HCT116 (cell line): Measurements from ENCODE around the gene TLL2. TPM values are rescaled to one million over a fixed set of nuclear protein-coding genes. Genes with fewer than 3 reads are reported as not detected.

Source experiments
- ATAC-seq: fragments of 200-7000 bp; cut with Tn5 transposase; 2 replicates; pipeline ENCODE4 v1.9.1; 2020; ENCODE audit warnings: mild to moderate bottlenecking, moderate library complexity
- BruUV-seq: library from RNA; stranded (reverse); fragments of 400-500 nt; replicated peaks from 2 replicates; lab custom pipeline; 2021; lab: Mats Ljungman, UMichigan
- CTCF ChIA-PET: fragments of 300-600 bp; sonication (Branson Sonifier 250); formaldehyde crosslinking; loops from one replicate; lab custom pipeline; 2021; ENCODE audit warnings: antibody characterized with exemption; lab: Charles Lee
- POLR2A ChIA-PET: fragments of 300-600, 350-600 bp; sonication (Branson Sonifier 250); formaldehyde crosslinking; loops from one replicate; lab custom pipeline; 2021; ENCODE audit warnings: antibody characterized with exemption; lab: Charles Lee
- RAD21 ChIA-PET, 2 experiments: fragments of 300-600 bp; sonication (Branson Sonifier 250); formaldehyde crosslinking; loops; one replicate each; lab custom pipeline; 2023; ENCODE audit warnings: low total read pairs in 2 of 2; ENCODE audit not compliant: uncharacterized antibody in 2 of 2, unreplicated experiment in 2 of 2, low non-redundant PET in 1 of 2; lab: Charles Lee
- DNase-seq: peaks from one replicate; pipeline ENCODE4 v3.0.0-alpha.2; 2010; ENCODE audit warnings: low read depth, low spot score
- H2AFZ ChIP-seq: fragments of 200-600 bp; shearing (Covaris generic), sonication (generic); 2 replicates; pipeline ENCODE4 v1.6.1; 2017; ENCODE audit warnings: low read depth, mixed run types, mixed read lengths, antibody characterized with exemption, low read length; ENCODE audit not compliant: poor library complexity, severe bottlenecking
- H3K27ac ChIP-seq: 2 replicates; pipeline ENCODE4 v1.5.1; 2012; ENCODE audit warnings: low read depth, low read length
- H3K27me3 ChIP-seq: fragments of 200-600 bp; sonication (generic); 2 replicates; pipeline ENCODE4 v1.6.1; 2016; ENCODE audit warnings: mixed run types, low read length, mixed read lengths; ENCODE audit not compliant: insufficient read depth
- H3K36me3 ChIP-seq, 2 experiments: fragments of 200-500 bp in 1 of 2; fragments of 200-600 bp in 1 of 2; sonication (Bioruptor generic) in 1 of 2; sonication (generic) in 1 of 2; 2 replicates each; pipeline versions ENCODE4 v1.5.1 to v1.6.1; 2014 to 2016; ENCODE audit warnings: low read length in 2 of 2, inconsistent platforms in 1 of 2, mixed read lengths in 1 of 2, mixed run types in 1 of 2; ENCODE audit not compliant: insufficient read depth in 2 of 2, control insufficient read depth in 1 of 2
- H3K4me1 ChIP-seq, 2 experiments: fragments of 200-600 bp in 1 of 2; sonication (generic) in 1 of 2; 2 replicates each; pipeline versions ENCODE4 v1.5.1 to v1.6.1; 2012 to 2017; ENCODE audit warnings: low read length in 2 of 2, inconsistent platforms in 1 of 2, mild to moderate bottlenecking in 1 of 2, mixed read lengths in 1 of 2, mixed run types in 1 of 2, moderate library complexity in 1 of 2; ENCODE audit not compliant: insufficient read depth in 2 of 2, control insufficient read depth in 1 of 2
- H3K4me2 ChIP-seq: fragments of 200-600 bp; sonication (generic); 2 replicates; pipeline ENCODE4 v1.6.1; 2017; ENCODE audit warnings: mixed run types, low read length, mixed read lengths
- H3K4me3 ChIP-seq, 2 experiments: fragments of 200-600 bp in 1 of 2; sonication (generic) in 1 of 2; replicated peaks in 1 of 2; 2 replicates each; pipeline ENCODE4 v1.5.1; 2011 to 2016; ENCODE audit warnings: low read length in 2 of 2, control low read depth in 1 of 2, low read depth in 1 of 2, mild to moderate bottlenecking in 1 of 2, mixed read lengths in 1 of 2, mixed run types in 1 of 2
- H3K79me2 ChIP-seq: fragments of 200-600 bp; sonication (generic); 2 replicates; pipeline ENCODE4 v1.6.1; 2017; ENCODE audit warnings: mild to moderate bottlenecking, mixed run types, low read length, moderate library complexity, mixed read lengths; ENCODE audit not compliant: insufficient read depth
- H3K9ac ChIP-seq: fragments of 200-600 bp; sonication (generic); 2 replicates; pipeline ENCODE4 v1.6.1; 2016; ENCODE audit warnings: low read length, mixed read lengths
- H3K9me2 ChIP-seq: fragments of 200-600 bp; sonication (generic), shearing (Covaris generic); 2 replicates; pipeline ENCODE4 v1.6.1; 2017; ENCODE audit warnings: mixed run types, mild to moderate bottlenecking, moderate library complexity; ENCODE audit not compliant: insufficient read depth
- H3K9me3 ChIP-seq, 2 experiments: fragments of 200-500 bp in 1 of 2; fragments of 200-600 bp in 1 of 2; sonication (Bioruptor generic) in 1 of 2; sonication (generic) in 1 of 2; 2 replicates each; pipeline ENCODE4 v1.6.1; 2014 to 2017; ENCODE audit warnings: low read length in 2 of 2, mixed read lengths in 2 of 2, inconsistent platforms in 1 of 2, low read depth in 1 of 2, mild to moderate bottlenecking in 1 of 2, mixed run types in 1 of 2, moderate library complexity in 1 of 2; ENCODE audit not compliant: control insufficient read depth in 1 of 2, insufficient read depth in 1 of 2
- H4K20me1 ChIP-seq: fragments of 200-600 bp; sonication (generic), shearing (Covaris generic); 2 replicates; pipeline ENCODE4 v1.6.1; 2017; ENCODE audit warnings: mixed run types, mild to moderate bottlenecking, moderate library complexity; ENCODE audit not compliant: insufficient read depth
- CBX3 ChIP-seq: IDR thresholded peaks from 2 replicates; pipeline ENCODE4 v1.6.1; 2012; ENCODE audit warnings: low read depth
- CEBPB ChIP-seq: IDR thresholded peaks from 2 replicates; pipeline ENCODE4 v1.6.1; 2012; ENCODE audit warnings: low read depth
- CTCF ChIP-seq, 3 experiments: fragments of 200-600 bp in 1 of 3; sonication (generic) in 1 of 3; IDR thresholded peaks in 2 of 3; conservative IDR thresholded peaks in 1 of 3; 2 replicates each; pipeline ENCODE4 v1.5.1; 2012 to 2017; ENCODE audit warnings: low read depth in 2 of 3, low read length in 2 of 3, antibody characterized with exemption in 1 of 3, borderline replicate concordance in 1 of 3, control low read depth in 1 of 3, mild to moderate bottlenecking in 1 of 3, mixed read lengths in 1 of 3, mixed run types in 1 of 3, moderate library complexity in 1 of 3; ENCODE audit not compliant: insufficient read depth in 1 of 3
- EGR1 ChIP-seq: IDR thresholded peaks from 2 replicates; pipeline ENCODE4 v1.6.1; 2012; ENCODE audit warnings: low read depth
- ELF1 ChIP-seq: IDR thresholded peaks from 2 replicates; pipeline ENCODE4 v1.6.1; 2012; ENCODE audit warnings: low read depth, borderline replicate concordance
- EZH2 ChIP-seq: fragments of 200-600 bp; sonication (generic); IDR thresholded peaks from 2 replicates; pipeline ENCODE4 v1.6.1; 2017; ENCODE audit warnings: antibody characterized with exemption, mixed run types
- EZH2phosphoT487 ChIP-seq: fragments of 200-600 bp; IDR thresholded peaks from 2 replicates; pipeline ENCODE4 v1.6.1; 2018; ENCODE audit warnings: antibody characterized with exemption, borderline replicate concordance
- FOSL1 ChIP-seq: IDR thresholded peaks from 2 replicates; pipeline ENCODE4 v1.6.1; 2012; ENCODE audit warnings: low read depth
- JUND ChIP-seq: IDR thresholded peaks from 2 replicates; pipeline ENCODE4 v1.6.1; 2012
- POLR2AphosphoS5 ChIP-seq: IDR thresholded peaks from 2 replicates; pipeline ENCODE4 v1.6.1; 2011; ENCODE audit warnings: mild to moderate bottlenecking, low read depth, low read length, moderate library complexity
- RAD21 ChIP-seq: IDR thresholded peaks from 2 replicates; pipeline ENCODE4 v1.6.1; 2012; ENCODE audit warnings: low read depth, mild to moderate bottlenecking
- SIN3A ChIP-seq: IDR thresholded peaks from 2 replicates; pipeline ENCODE4 v1.6.1; 2012; ENCODE audit warnings: low read depth
- SP1 ChIP-seq: IDR thresholded peaks from 2 replicates; pipeline ENCODE4 v1.6.1; 2012; ENCODE audit warnings: low read depth
- SRF ChIP-seq: IDR thresholded peaks from 2 replicates; pipeline ENCODE4 v1.6.1; 2012; ENCODE audit warnings: low read depth
- TCF7L2 ChIP-seq: IDR thresholded peaks from 2 replicates; pipeline ENCODE4 v1.7.0; 2011; ENCODE audit warnings: borderline replicate concordance, inconsistent platforms; ENCODE audit not compliant: insufficient read depth, insufficient read length; ENCODE audit errors: extremely low read depth
- YY1 ChIP-seq: IDR thresholded peaks from 2 replicates; pipeline ENCODE4 v1.6.1; 2011; ENCODE audit warnings: low read length, low read depth, moderate library complexity, mild to moderate bottlenecking; ENCODE audit not compliant: insufficient replicate concordance; ENCODE audit errors: extremely low read depth
- ZFX ChIP-seq: fragments of 450-650 bp; IDR thresholded peaks from 2 replicates; pipeline ENCODE4 v1.6.1; 2017
- intact Hi-C: fragments of 100-400 bp; cut with micrococcal nuclease; formaldehyde crosslinking; loops from 2 replicates; pipeline ENCODE4 v1.10.0; 2022
- total RNA-seq: library from RNA; stranded (reverse); gene quantifications from one replicate; pipeline ENCODE4 v1.2.1, GENCODE V29; 2021; ENCODE audit not compliant: unreplicated experiment
- TF ChIP-seq, protein P1 (sequence below): IDR thresholded peaks from 2 replicates; pipeline ENCODE4 v1.6.1; 2012
- TF ChIP-seq, protein P2 (sequence below): IDR thresholded peaks from 2 replicates; pipeline ENCODE4 v1.6.1; 2012; ENCODE audit warnings: low read depth
- TF ChIP-seq, protein P3 (sequence below): IDR thresholded peaks from 2 replicates; pipeline ENCODE4 v1.6.1; 2011; ENCODE audit warnings: mild to moderate bottlenecking, low read length, moderate library complexity; ENCODE audit not compliant: insufficient replicate concordance; ENCODE audit errors: extremely low read depth

TLL2 gene
- total RNA-seq, 1 experiment from 2014 or later = 1.3 TPM

- H3K4me1 ChIP-seq = no peaks in the 10 kb centered on the region
- H3K79me2 ChIP-seq = no peaks in the 10 kb centered on the region
- POLR2A ChIA-PET = no interaction called here
- CTCF ChIA-PET = no interaction called here
- no peaks in the 10 kb centered on the region for H3K9me2 ChIP-seq
- BruUV-seq = no TSS peak
- TF ChIP-seq EZH2 = no peak
- no peak for TF ChIP-seq EGR1
- TF ChIP-seq CBX3 = no peak
- no peak for TF ChIP-seq SRF
- no peak for TF ChIP-seq ZFX
- TF ChIP-seq POLR2AphosphoS5 = no peak
- no peak for TF ChIP-seq ELF1
- no peak for TF ChIP-seq TCF7L2
- TF ChIP-seq, protein P1, sequence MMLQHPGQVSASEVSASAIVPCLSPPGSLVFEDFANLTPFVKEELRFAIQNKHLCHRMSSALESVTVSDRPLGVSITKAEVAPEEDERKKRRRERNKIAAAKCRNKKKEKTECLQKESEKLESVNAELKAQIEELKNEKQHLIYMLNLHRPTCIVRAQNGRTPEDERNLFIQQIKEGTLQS = no peak
- TF ChIP-seq, protein P2, sequence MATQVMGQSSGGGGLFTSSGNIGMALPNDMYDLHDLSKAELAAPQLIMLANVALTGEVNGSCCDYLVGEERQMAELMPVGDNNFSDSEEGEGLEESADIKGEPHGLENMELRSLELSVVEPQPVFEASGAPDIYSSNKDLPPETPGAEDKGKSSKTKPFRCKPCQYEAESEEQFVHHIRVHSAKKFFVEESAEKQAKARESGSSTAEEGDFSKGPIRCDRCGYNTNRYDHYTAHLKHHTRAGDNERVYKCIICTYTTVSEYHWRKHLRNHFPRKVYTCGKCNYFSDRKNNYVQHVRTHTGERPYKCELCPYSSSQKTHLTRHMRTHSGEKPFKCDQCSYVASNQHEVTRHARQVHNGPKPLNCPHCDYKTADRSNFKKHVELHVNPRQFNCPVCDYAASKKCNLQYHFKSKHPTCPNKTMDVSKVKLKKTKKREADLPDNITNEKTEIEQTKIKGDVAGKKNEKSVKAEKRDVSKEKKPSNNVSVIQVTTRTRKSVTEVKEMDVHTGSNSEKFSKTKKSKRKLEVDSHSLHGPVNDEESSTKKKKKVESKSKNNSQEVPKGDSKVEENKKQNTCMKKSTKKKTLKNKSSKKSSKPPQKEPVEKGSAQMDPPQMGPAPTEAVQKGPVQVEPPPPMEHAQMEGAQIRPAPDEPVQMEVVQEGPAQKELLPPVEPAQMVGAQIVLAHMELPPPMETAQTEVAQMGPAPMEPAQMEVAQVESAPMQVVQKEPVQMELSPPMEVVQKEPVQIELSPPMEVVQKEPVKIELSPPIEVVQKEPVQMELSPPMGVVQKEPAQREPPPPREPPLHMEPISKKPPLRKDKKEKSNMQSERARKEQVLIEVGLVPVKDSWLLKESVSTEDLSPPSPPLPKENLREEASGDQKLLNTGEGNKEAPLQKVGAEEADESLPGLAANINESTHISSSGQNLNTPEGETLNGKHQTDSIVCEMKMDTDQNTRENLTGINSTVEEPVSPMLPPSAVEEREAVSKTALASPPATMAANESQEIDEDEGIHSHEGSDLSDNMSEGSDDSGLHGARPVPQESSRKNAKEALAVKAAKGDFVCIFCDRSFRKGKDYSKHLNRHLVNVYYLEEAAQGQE = no peak
- TF ChIP-seq SP1 = no peak
- TF ChIP-seq JUND = no peak
- TF ChIP-seq EZH2phosphoT487 = no peak
- TF ChIP-seq RAD21 = no peak
- TF ChIP-seq YY1 = no peak
- TF ChIP-seq, protein P3, sequence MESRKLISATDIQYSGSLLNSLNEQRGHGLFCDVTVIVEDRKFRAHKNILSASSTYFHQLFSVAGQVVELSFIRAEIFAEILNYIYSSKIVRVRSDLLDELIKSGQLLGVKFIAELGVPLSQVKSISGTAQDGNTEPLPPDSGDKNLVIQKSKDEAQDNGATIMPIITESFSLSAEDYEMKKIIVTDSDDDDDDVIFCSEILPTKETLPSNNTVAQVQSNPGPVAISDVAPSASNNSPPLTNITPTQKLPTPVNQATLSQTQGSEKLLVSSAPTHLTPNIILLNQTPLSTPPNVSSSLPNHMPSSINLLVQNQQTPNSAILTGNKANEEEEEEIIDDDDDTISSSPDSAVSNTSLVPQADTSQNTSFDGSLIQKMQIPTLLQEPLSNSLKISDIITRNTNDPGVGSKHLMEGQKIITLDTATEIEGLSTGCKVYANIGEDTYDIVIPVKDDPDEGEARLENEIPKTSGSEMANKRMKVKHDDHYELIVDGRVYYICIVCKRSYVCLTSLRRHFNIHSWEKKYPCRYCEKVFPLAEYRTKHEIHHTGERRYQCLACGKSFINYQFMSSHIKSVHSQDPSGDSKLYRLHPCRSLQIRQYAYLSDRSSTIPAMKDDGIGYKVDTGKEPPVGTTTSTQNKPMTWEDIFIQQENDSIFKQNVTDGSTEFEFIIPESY = no peak
- TF ChIP-seq CTCF (IDR thresholded peaks at IDR 0.05 in 2 of 3, conservative IDR thresholded peaks at IDR 0.05 in 1 of 3; ENCODE audit: borderline replicate concordance in 1 of 3, insufficient read depth in 1 of 3, low read depth in 2 of 3, low read length in 2 of 3) = no peak
- TF ChIP-seq FOSL1 = no peak
- no peak for TF ChIP-seq SIN3A
- no peak for TF ChIP-seq CEBPB
- H3K9me3 ChIP-seq = no peaks in the 10 kb centered on the region
- ATAC-seq (no peak), DNase-seq (no peak)
- H3K4me3 ChIP-seq = no peak overlapping the region
- no peak overlapping the region for H2AFZ ChIP-seq
- peaks cover 43% of the 10 kb centered on the region for H3K27me3 ChIP-seq
- H3K27ac ChIP-seq = no peak overlapping the region
- H3K4me2 ChIP-seq = no peak overlapping the region
- H3K9ac ChIP-seq = no peak overlapping the region
- intact Hi-C loops = no loop called here
- RAD21 ChIA-PET = no interaction called here
- no peaks in the 10 kb centered on the region for H3K36me3 ChIP-seq
- no peaks in the 10 kb centered on the region for H4K20me1 ChIP-seq
Measured at GRCh38 chr10:96410296-96410695, 103.4 kb downstream of the TLL2 start.
